ENCODE results near the gene IL2RG.

GRCh38 chrX:71131510-71131909, 20.1 kb upstream of the IL2RG start:
- TF ChIP-seq CTCF (IDR thresholded peaks at IDR 0.05), result no peak
- TF ChIP-seq POLR2A (IDR thresholded peaks at IDR 0.05), result no peak

Data from Peyer's patch (tissue), 4 donors.